ENCODE results near the gene SPAG6.
"Not testable (repeated sequence)": the region's sequence is repeated elsewhere in the genome, so short reads cannot be mapped to it uniquely, and the experiment has no call there.

Gene SPAG6

GRCh38 chr10:22356324-22356873, 11.1 kb downstream of the SPAG6 start:
- TF ChIP-seq YY1 (IDR thresholded peaks at IDR 0.05; ENCODE audit: insufficient read depth, insufficient read length) (no peak), SUZ12 (IDR thresholded peaks at IDR 0.05; ENCODE audit: extremely low read depth, insufficient read depth, insufficient read length) (no peak), ZNF274 (IDR thresholded peaks at IDR 0.05; ENCODE audit: low read depth, low read length) (no peak)
- Histone ChIP-seq H3K9me3 (ENCODE audit: insufficient read depth, low read length) (no peaks in the 10 kb centered on the region), H3K36me3 (ENCODE audit: insufficient read depth, insufficient read length, low read length) (no peaks in the 10 kb centered on the region)

GRCh38 chr10:22357770-22358169, 12.5 kb downstream of the SPAG6 start:
- not testable (repeated sequence) for H3K9ac ChIP-seq (ENCODE audit: insufficient read length, low read depth); H3K36me3 ChIP-seq (ENCODE audit: insufficient read depth, insufficient read length, low read length); H3K27me3 ChIP-seq (ENCODE audit: insufficient read depth, insufficient read length); DNase-seq (ENCODE audit: low read depth, low spot score); H3K4me1 ChIP-seq (ENCODE audit: insufficient read depth, insufficient read length); H3K9me3 ChIP-seq (ENCODE audit: insufficient read depth, low read length); H3K4me3 ChIP-seq (ENCODE audit: insufficient read length, low read depth)

More at GRCh38 chr10:22356324-22356873, 11.1 kb downstream of the SPAG6 start:
- H3K9ac ChIP-seq (ENCODE audit: insufficient read length, low read depth), result no peak overlapping the region
- H3K4me1 ChIP-seq (ENCODE audit: insufficient read depth, insufficient read length), result no peaks in the 10 kb centered on the region
- H3K4me3 ChIP-seq (ENCODE audit: insufficient read length, low read depth), result no peak overlapping the region
- no peaks in the 10 kb centered on the region for H3K27me3 ChIP-seq (ENCODE audit: insufficient read depth, insufficient read length)
- no peak for DNase-seq (ENCODE audit: low read depth, low spot score)

- Histone ChIP-seq H3K9ac (ENCODE audit: insufficient read length, low read depth) (no peak overlapping the region), H3K4me3 (ENCODE audit: insufficient read length, low read depth) (no peak overlapping the region), H3K36me3 (ENCODE audit: insufficient read depth, insufficient read length, low read length) (no peaks in the 10 kb centered on the region), H3K4me1 (ENCODE audit: insufficient read depth, insufficient read length) (no peaks in the 10 kb centered on the region), H3K27me3 (ENCODE audit: insufficient read depth, insufficient read length) (no peaks in the 10 kb centered on the region), H3K9me3 (ENCODE audit: insufficient read depth, low read length) (no peaks in the 10 kb centered on the region)
- DNase-seq (ENCODE audit: low read depth, low spot score), result no peak
- TF ChIP-seq ZNF274 (IDR thresholded peaks at IDR 0.05; ENCODE audit: low read depth, low read length) (no peak), YY1 (IDR thresholded peaks at IDR 0.05; ENCODE audit: insufficient read depth, insufficient read length) (no peak), SUZ12 (IDR thresholded peaks at IDR 0.05; ENCODE audit: extremely low read depth, insufficient read depth, insufficient read length) (no peak)
Observed at GRCh38 chr10:22363305-22363704, 18.0 kb downstream of the SPAG6 start.

GRCh38 chr10:22364407-22365140, 19.3 kb downstream of the SPAG6 start:
- Histone ChIP-seq H3K9me3 (ENCODE audit: insufficient read depth, low read length) (no peaks in the 10 kb centered on the region), H3K4me3 (ENCODE audit: insufficient read length, low read depth) (no peak overlapping the region), H3K27me3 (ENCODE audit: insufficient read depth, insufficient read length) (no peaks in the 10 kb centered on the region), H3K9ac (ENCODE audit: insufficient read length, low read depth) (no peak overlapping the region), H3K36me3 (ENCODE audit: insufficient read depth, insufficient read length, low read length) (no peaks in the 10 kb centered on the region), H3K4me1 (ENCODE audit: insufficient read depth, insufficient read length) (no peaks in the 10 kb centered on the region)
- no peak for TF ChIP-seq SUZ12 (IDR thresholded peaks at IDR 0.05; ENCODE audit: extremely low read depth, insufficient read depth, insufficient read length)
- TF ChIP-seq ZNF274 (IDR thresholded peaks at IDR 0.05; ENCODE audit: low read depth, low read length), result no peak
- TF ChIP-seq YY1 (IDR thresholded peaks at IDR 0.05; ENCODE audit: insufficient read depth, insufficient read length), result no peak
- no peak for DNase-seq (ENCODE audit: low read depth, low spot score)

GRCh38 chr10:22365233-22365632, 19.9 kb downstream of the SPAG6 start:
- Histone ChIP-seq H3K27me3 (ENCODE audit: insufficient read depth, insufficient read length) (no peaks in the 10 kb centered on the region), H3K4me1 (ENCODE audit: insufficient read depth, insufficient read length) (no peaks in the 10 kb centered on the region), H3K9ac (ENCODE audit: insufficient read length, low read depth) (no peak overlapping the region), H3K36me3 (ENCODE audit: insufficient read depth, insufficient read length, low read length) (no peaks in the 10 kb centered on the region), H3K4me3 (ENCODE audit: insufficient read length, low read depth) (no peak overlapping the region), H3K9me3 (ENCODE audit: insufficient read depth, low read length) (no peaks in the 10 kb centered on the region)
- TF ChIP-seq ZNF274 (IDR thresholded peaks at IDR 0.05; ENCODE audit: low read depth, low read length) (no peak), SUZ12 (IDR thresholded peaks at IDR 0.05; ENCODE audit: extremely low read depth, insufficient read depth, insufficient read length) (no peak), YY1 (IDR thresholded peaks at IDR 0.05; ENCODE audit: insufficient read depth, insufficient read length) (no peak)
- no peak for DNase-seq (ENCODE audit: low read depth, low spot score)

GRCh38 chr10:22365644-22366434, 20.5 kb downstream of the SPAG6 start:
- no peaks in the 10 kb centered on the region for H3K36me3 ChIP-seq (ENCODE audit: insufficient read depth, insufficient read length, low read length)
- DNase-seq (ENCODE audit: low read depth, low spot score), result no peak
- H3K4me3 ChIP-seq (ENCODE audit: insufficient read length, low read depth), result no peak overlapping the region
- no peak for TF ChIP-seq SUZ12 (IDR thresholded peaks at IDR 0.05; ENCODE audit: extremely low read depth, insufficient read depth, insufficient read length)
- no peak for TF ChIP-seq YY1 (IDR thresholded peaks at IDR 0.05; ENCODE audit: insufficient read depth, insufficient read length)
- no peak for TF ChIP-seq ZNF274 (IDR thresholded peaks at IDR 0.05; ENCODE audit: low read depth, low read length)
- no peaks in the 10 kb centered on the region for H3K9me3 ChIP-seq (ENCODE audit: insufficient read depth, low read length)
- no peaks in the 10 kb centered on the region for H3K27me3 ChIP-seq (ENCODE audit: insufficient read depth, insufficient read length)
- no peaks in the 10 kb centered on the region for H3K4me1 ChIP-seq (ENCODE audit: insufficient read depth, insufficient read length)
- H3K9ac ChIP-seq (ENCODE audit: insufficient read length, low read depth), result no peak overlapping the region

GRCh38 chr10:22366435-22366703, 21.1 kb downstream of the SPAG6 start:
- no peak for DNase-seq (ENCODE audit: low read depth, low spot score)
- Histone ChIP-seq H3K9me3 (ENCODE audit: insufficient read depth, low read length) (no peaks in the 10 kb centered on the region), H3K9ac (ENCODE audit: insufficient read length, low read depth) (no peak overlapping the region), H3K4me3 (ENCODE audit: insufficient read length, low read depth) (no peak overlapping the region), H3K4me1 (ENCODE audit: insufficient read depth, insufficient read length) (no peaks in the 10 kb centered on the region), H3K27me3 (ENCODE audit: insufficient read depth, insufficient read length) (no peaks in the 10 kb centered on the region), H3K36me3 (ENCODE audit: insufficient read depth, insufficient read length, low read length) (no peaks in the 10 kb centered on the region)
- TF ChIP-seq ZNF274 (IDR thresholded peaks at IDR 0.05; ENCODE audit: low read depth, low read length) (no peak), YY1 (IDR thresholded peaks at IDR 0.05; ENCODE audit: insufficient read depth, insufficient read length) (no peak), SUZ12 (IDR thresholded peaks at IDR 0.05; ENCODE audit: extremely low read depth, insufficient read depth, insufficient read length) (no peak)
